SK-N-DZ (cell line): ENCODE measurements around the gene WWC2.
"Not testable (repeated sequence)": the region's sequence is repeated elsewhere in the genome, so short reads cannot be mapped to it uniquely, and the experiment has no call there.

Experiments used
- DNase-seq: peaks from one replicate; pipeline ENCODE4 v3.0.0-alpha.2; 2015; ENCODE audit warnings: low spot score

The WWC2 gene

GRCh38 chr4:183171484-183172267 is 72.6 kb downstream of the WWC2 start:
- DNase-seq, result no peak

- no peak for DNase-seq
Observed at GRCh38 chr4:183172881-183173280, 73.8 kb downstream of the WWC2 start.

DNA sequence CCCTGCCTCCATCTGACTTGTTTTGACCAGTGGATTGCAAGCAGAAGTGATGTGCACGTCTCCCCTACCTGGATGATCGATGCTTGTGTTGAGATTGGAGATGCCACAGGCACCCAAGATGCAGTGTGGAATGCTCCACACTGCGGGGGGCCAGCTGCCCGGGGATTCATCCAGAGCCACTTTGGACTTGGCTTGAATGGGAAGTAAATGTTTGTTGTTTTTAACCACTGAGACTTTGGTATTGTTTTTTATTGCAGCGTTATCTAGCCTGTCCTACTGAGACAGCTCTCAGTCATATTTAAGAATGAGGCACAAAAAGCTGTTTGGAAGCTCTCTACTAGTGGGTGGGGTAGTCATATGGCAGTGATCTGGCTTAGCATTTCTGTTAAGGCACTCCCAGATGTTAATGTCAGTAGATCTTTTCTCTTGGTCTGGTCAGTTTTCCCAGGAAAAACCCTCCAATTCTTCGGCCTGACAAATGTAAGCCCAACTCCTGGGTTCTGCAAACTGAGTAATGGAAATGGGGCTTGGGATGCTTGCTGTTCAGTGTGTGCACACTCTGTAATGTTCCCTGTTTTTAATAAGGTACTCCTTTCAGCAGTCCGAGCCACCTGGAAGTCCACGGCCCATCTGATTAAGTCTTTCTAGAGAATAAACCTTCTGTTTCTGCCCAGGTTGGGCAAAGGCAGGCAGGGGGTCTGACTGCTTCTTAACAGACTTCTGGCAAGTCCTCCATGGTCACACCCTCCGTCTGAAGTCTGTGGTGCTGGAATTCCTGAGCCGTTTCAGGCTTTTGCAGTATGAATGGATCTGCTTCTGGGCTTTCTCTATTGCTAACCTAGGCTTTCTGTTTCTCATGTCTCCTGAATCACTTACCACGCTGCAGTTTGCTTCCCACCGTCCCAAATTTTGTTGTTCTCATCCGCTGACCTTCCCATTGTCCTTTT is 74.8 kb downstream of the WWC2 start:
- no peak for DNase-seq

DNA sequence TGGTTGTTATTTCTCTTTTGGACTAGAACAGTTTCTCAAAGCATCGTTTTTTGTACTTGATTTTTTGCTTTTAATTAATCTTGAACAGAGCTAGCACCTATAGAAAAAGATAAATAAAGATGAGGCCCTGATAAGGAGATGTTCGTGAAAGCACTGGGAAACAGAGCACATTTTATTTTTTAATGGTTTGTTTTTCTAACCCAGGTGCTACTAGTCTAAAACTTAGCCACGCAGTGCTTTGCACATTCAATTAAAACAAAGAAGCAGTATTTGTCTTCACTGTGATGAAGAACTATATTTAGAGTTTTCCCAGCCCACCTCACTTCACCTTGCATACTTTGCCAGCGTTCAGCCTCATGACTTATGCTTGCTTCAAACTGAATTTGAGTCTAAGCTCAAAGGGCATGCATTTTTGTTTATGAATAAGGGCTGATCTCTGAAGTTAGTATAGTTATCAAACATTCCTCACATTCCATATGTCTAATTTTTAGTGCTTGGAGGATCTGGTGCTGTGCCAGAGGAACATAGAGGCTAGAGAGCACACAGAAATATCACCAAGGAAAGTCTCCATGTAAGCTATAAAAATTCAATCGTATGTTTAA is 76.7 kb downstream of the WWC2 start:
- DNase-seq, result no peak

DNA sequence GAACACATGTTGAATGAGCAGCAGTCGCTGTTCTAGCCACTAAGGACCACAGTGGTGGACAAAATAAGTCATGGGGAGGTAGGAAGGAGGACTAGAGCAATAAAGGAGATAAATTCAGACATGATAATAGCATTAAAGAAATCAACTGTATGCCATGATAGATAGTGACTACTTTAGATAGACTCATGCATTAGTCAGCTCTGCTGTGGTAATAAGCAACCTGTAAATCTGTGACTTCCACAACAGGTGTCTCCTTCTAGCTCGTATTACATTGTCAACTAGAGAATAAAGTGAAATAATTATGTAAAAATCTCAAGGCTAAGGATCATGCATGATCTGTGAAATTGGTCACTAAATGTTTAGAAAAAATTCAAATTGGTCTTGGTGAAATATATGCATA is 77.9 kb downstream of the WWC2 start:
- no peak for DNase-seq

DNA sequence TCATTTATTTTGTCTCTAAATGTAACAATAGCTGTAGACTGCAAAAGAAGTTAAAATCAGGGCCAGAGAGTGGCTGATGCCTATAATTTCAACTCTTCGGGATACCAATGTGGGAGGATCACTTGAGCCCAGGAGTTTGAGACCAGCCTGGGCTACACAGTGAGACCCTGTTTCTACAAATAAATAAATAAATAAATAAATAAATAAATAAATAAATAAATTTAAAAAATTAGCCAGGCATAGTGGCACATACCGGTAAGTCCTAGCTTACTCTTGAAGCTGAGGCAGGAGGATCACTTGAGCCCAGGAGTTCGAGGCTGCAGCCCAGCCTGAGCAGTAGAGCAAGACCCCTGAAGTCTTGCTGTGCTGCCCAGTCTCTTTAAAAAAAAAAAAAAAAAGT is 79.1 kb downstream of the WWC2 start:
- no peak for DNase-seq

- DNase-seq, result no peak
Observed at GRCh38 chr4:183180096-183180495, 81.0 kb downstream of the WWC2 start.

DNA sequence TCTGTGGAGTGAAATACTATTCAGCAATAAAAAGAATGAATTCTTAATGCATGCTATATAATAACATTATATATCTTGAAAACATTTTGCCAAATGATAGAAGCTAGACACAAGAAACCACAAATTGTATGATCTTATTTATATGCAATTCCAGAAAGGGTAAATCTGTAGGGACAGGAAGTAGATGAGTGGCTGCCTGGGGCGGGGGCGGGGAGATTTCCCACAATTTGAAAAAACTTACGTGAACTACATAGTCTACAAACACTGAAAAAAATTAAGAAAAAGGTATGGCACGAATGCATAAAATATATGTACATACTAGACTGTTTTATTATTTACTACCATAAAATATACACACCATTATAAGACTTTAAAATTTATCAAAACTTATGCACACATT is 81.6 kb downstream of the WWC2 start:
- DNase-seq, result no peak

DNA sequence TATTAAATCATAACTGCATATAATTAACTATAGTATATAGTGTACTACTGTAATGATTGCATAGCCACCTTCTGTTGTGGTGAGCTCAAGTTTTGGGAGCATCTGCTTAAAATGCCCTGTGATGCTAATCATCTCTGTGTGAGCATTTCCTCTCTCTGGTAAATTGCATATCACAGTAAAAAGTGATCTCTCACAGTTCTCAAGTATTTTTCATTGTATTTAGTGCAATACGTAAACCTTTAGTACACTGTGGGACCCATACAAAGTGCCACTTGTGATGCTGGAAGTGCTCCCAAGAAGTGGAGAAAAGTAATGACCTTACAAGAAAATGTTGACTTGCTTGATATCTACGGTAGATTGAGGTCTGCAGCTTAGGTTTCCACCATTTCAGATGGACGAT is 82.0 kb downstream of the WWC2 start:
- no peak for DNase-seq

DNA sequence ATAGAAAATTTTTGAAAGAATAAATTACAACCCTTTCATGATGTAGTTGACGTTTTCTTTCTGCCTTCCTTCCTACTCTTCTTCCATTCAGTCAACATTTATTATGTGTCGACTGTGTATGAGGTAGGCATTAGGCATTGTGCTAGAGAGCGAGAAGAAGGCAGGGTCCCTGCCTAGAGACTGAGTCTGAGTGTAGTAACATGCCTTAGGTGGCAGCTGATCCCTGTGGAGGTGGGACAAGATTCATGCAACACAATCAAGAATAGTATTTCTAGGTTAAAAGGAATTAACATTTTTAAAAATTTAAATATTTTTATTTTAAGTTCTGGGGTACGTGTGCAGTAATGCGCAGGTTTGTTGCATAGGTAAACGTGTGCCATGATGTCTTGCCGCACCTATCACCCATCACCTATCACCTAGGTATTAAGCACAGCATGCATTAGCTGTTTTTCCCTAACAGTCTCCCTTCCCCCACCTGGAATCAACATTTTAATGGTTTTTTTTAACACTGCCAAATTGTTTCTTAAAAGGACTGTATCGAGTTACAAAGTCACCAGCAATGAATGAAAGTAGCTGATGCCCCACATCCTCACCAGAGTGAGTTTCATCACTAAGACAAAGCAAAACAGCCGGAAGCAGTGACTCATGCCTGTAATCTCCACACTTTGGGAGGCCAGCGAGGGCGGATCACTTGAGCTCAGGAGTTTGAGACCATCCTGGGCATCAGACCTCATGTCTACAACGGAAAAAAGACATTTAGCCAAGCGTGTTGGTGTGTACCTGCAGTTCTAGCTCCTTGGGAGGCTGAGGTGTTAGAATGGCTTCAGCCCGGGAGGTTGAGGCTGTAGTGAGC is 84.0 kb downstream of the WWC2 start:
- no peak for DNase-seq

- DNase-seq, result no peak
Observed at GRCh38 chr4:183183906-183184535, 85.0 kb downstream of the WWC2 start.

GRCh38 chr4:183185018-183185417 is 86.0 kb downstream of the WWC2 start:
- no peak for DNase-seq

GRCh38 chr4:183185559-183185958 is 86.5 kb downstream of the WWC2 start:
- DNase-seq, result no peak

DNA sequence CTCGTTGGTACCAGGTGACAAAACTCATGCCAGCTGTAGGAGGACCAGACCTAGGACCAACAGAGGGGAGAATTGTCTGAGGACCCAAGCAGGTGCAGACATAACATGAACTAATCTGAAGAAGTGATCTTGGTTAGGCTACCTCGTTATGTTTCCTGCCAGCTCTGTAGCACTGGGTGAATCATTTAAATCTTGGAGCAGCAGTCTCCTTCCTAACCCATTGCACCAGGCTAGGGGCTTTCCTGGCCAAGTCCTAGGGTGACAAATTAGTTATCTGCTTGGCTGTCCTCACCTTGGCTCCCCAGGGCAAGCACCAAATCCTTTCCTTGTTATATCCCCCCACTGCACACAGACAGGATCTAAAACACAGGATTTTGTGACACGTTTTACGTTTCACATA is 87.8 kb downstream of the WWC2 start:
- no peak for DNase-seq

- no peak for DNase-seq
Observed at GRCh38 chr4:183190900-183191527, 92.0 kb downstream of the WWC2 start.

GRCh38 chr4:183191630-183192029 is 92.6 kb downstream of the WWC2 start:
- DNase-seq, result no peak

GRCh38 chr4:183192571-183192970 is 93.5 kb downstream of the WWC2 start:
- no peak for DNase-seq

DNA sequence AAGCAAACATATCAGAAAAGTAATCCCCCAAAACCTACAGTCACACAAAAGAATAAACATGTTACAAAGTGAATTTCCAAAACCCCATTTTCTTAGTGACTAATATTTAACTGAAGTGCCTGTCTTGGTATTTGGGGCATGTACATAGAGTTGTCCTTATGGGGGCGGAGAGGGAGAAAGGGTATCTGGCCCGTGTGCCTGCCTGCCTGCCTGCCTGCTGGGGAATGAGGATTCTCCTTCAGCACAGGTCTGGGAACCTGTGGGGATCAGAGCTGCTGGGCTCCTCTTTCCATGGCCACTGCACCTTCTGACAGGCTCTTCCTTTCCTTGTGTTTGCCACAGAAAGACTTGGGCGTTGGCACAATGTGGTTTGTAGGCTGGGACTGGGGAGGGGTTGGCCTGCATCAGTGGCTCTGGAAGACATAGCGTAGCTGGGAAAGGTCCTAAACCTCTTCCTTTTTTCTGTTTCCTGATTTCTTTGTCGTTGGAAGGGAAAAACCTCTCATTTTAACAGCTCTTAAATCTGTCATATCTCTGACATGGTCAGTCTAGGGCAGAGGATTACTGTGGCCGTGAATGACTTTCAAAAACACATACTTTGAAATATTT is 94.8 kb downstream of the WWC2 start:
- DNase-seq, result not testable (repeated sequence)

DNA sequence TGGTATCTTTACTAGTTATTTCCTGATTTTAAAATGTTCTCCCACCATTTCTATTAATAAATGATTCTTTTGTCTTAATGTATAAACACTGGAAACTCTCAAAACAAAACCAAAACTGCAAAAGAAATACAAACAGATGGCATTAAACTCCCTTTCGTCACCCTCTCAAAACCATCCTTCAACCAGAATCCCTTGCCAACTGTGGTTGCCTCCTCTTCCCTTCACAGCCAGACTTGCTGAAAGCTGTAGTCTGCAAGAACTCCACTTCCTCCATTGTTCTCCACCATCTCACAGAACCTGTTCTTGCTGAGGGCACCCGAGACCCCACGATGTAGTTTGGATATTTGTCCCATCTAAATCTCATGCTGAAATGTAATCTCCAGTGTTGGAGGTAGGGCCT is 96.5 kb downstream of the WWC2 start:
- DNase-seq, result no peak

DNA sequence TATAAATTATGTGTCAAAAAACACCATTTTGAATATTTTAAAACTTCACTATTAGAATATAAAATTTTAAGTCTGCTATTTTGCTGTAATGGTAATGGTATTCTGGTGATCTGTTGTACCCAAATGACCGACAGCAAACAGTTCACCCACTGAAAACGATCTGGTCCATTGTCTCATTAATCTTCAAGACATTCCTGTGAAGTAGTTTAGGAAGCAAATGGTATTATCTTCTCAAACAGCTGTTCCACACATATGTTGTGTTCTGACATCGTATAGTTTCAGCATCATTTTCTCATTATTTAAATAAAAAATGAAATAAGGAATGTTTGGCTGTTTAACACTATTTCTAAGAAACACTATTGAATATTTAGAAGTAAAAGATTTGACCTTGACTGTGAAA is 98.1 kb downstream of the WWC2 start:
- no peak for DNase-seq
